ENCODE results near the gene HOGA1.
"Not testable (repeated sequence)": the region's sequence is repeated elsewhere in the genome, so short reads cannot be mapped to it uniquely, and the experiment has no call there.

The HOGA1 gene

GRCh38 chr10:97549587-97550322, 34.4 kb upstream of the HOGA1 start:
- H3K4me1 Mint-ChIP-seq, result peaks cover 10% of the 10 kb centered on the region
- no peak for DNase-seq (ENCODE audit: low spot score in 2 of 2)
- peak overlapping the region; percentile 29 for H3K27ac Mint-ChIP-seq

GRCh38 chr10:97550336-97551149, 33.6 kb upstream of the HOGA1 start:
- ATAC-seq (no peak), DNase-seq (ENCODE audit: low spot score in 2 of 2) (no peak)
- Mint-ChIP-seq H3K4me3 (no peak overlapping the region), H3K36me3 (no peaks in the 10 kb centered on the region), H3K9me3 (no peaks in the 10 kb centered on the region), H3K27ac (peak overlapping the region; percentile 43), H3K4me1 (peaks cover 10% of the 10 kb centered on the region)

More at GRCh38 chr10:97549587-97550322, 34.4 kb upstream of the HOGA1 start:
- Mint-ChIP-seq H3K4me3 (no peak overlapping the region), H3K9me3 (no peaks in the 10 kb centered on the region), H3K36me3 (no peaks in the 10 kb centered on the region)
- ATAC-seq, result no peak

- no peak overlapping the region for H3K4me3 Mint-ChIP-seq
- ATAC-seq (no peak), DNase-seq (ENCODE audit: low spot score in 2 of 2) (no peak)
- no peaks in the 10 kb centered on the region for H3K9me3 Mint-ChIP-seq
- H3K27ac Mint-ChIP-seq, result peak overlapping the region; percentile 43
- H3K4me1 Mint-ChIP-seq, result peaks cover 10% of the 10 kb centered on the region
- H3K36me3 Mint-ChIP-seq, result no peaks in the 10 kb centered on the region
Measured at GRCh38 chr10:97551271-97551670, 32.9 kb upstream of the HOGA1 start.

- peak; percentile 45 to 70 for DNase-seq (ENCODE audit: low spot score in 2 of 2)
- H3K4me1 Mint-ChIP-seq, result peaks cover 5% of the 10 kb centered on the region
- H3K27ac Mint-ChIP-seq, result no peak overlapping the region
- ATAC-seq, result peak; percentile 95
- H3K36me3 Mint-ChIP-seq, result no peaks in the 10 kb centered on the region
- H3K9me3 Mint-ChIP-seq, result no peaks in the 10 kb centered on the region
- no peak overlapping the region for H3K4me3 Mint-ChIP-seq
Measured at GRCh38 chr10:97553575-97554031, 30.6 kb upstream of the HOGA1 start.

- not testable (repeated sequence) for H3K36me3 Mint-ChIP-seq; H3K4me3 Mint-ChIP-seq; ATAC-seq; H3K4me1 Mint-ChIP-seq; H3K27ac Mint-ChIP-seq; H3K9me3 Mint-ChIP-seq; DNase-seq (ENCODE audit: low spot score in 2 of 2)
Measured at GRCh38 chr10:97554336-97554735, 29.9 kb upstream of the HOGA1 start.

GRCh38 chr10:97555541-97555940, 28.6 kb upstream of the HOGA1 start:
- not testable (repeated sequence) for DNase-seq (ENCODE audit: low spot score in 2 of 2); H3K27ac Mint-ChIP-seq; H3K36me3 Mint-ChIP-seq; H3K4me3 Mint-ChIP-seq; ATAC-seq; H3K9me3 Mint-ChIP-seq; H3K4me1 Mint-ChIP-seq

GRCh38 chr10:97560731-97561381, 23.3 kb upstream of the HOGA1 start:
- not testable (repeated sequence) for H3K9me3 Mint-ChIP-seq; ATAC-seq; H3K4me3 Mint-ChIP-seq; H3K36me3 Mint-ChIP-seq; H3K4me1 Mint-ChIP-seq; H3K27ac Mint-ChIP-seq; DNase-seq (ENCODE audit: low spot score in 2 of 2)

- not testable (repeated sequence) for DNase-seq (ENCODE audit: low spot score in 2 of 2); H3K27ac Mint-ChIP-seq; H3K4me3 Mint-ChIP-seq; H3K4me1 Mint-ChIP-seq; H3K36me3 Mint-ChIP-seq; ATAC-seq; H3K9me3 Mint-ChIP-seq
Measured at GRCh38 chr10:97561386-97562077, 22.7 kb upstream of the HOGA1 start.

GRCh38 chr10:97562329-97562728, 21.9 kb upstream of the HOGA1 start:
- not testable (repeated sequence) for H3K4me1 Mint-ChIP-seq; H3K4me3 Mint-ChIP-seq; H3K27ac Mint-ChIP-seq; H3K9me3 Mint-ChIP-seq; DNase-seq (ENCODE audit: low spot score in 2 of 2); H3K36me3 Mint-ChIP-seq; ATAC-seq

GRCh38 chr10:97563337-97563736, 20.9 kb upstream of the HOGA1 start:
- DNase-seq (ENCODE audit: low spot score in 2 of 2), result no peak
- Mint-ChIP-seq H3K4me3 (no peak overlapping the region), H3K4me1 (peaks cover 5% of the 10 kb centered on the region), H3K9me3 (no peaks in the 10 kb centered on the region), H3K27ac (no peak overlapping the region), H3K36me3 (no peaks in the 10 kb centered on the region)
- ATAC-seq, result no peak

- no peak overlapping the region for H3K27ac Mint-ChIP-seq
- peaks cover 5% of the 10 kb centered on the region for H3K4me1 Mint-ChIP-seq
- H3K9me3 Mint-ChIP-seq, result no peaks in the 10 kb centered on the region
- H3K4me3 Mint-ChIP-seq, result no peak overlapping the region
- DNase-seq (ENCODE audit: low spot score in 2 of 2), result no peak
- no peak for ATAC-seq
- no peaks in the 10 kb centered on the region for H3K36me3 Mint-ChIP-seq
Measured at GRCh38 chr10:97564776-97565175, 19.4 kb upstream of the HOGA1 start.

GRCh38 chr10:97566336-97566996, 17.7 kb upstream of the HOGA1 start:
- H3K4me3 Mint-ChIP-seq, result no peak overlapping the region
- no peaks in the 10 kb centered on the region for H3K36me3 Mint-ChIP-seq
- ATAC-seq (peak; percentile 79), DNase-seq (ENCODE audit: low spot score in 2 of 2) (peak in 1 of 2 donors; percentile 63)
- H3K27ac Mint-ChIP-seq, result peak overlapping the region; percentile 60
- H3K4me1 Mint-ChIP-seq, result peaks cover 5% of the 10 kb centered on the region
- no peaks in the 10 kb centered on the region for H3K9me3 Mint-ChIP-seq

GRCh38 chr10:97567891-97568290, 16.3 kb upstream of the HOGA1 start:
- no peak for DNase-seq (ENCODE audit: low spot score in 2 of 2)
- peaks cover 3% of the 10 kb centered on the region for H3K36me3 Mint-ChIP-seq
- no peak overlapping the region for H3K4me3 Mint-ChIP-seq
- no peak overlapping the region for H3K27ac Mint-ChIP-seq
- peaks cover 9% of the 10 kb centered on the region for H3K4me1 Mint-ChIP-seq
- H3K9me3 Mint-ChIP-seq, result no peaks in the 10 kb centered on the region
- ATAC-seq, result no peak

- Mint-ChIP-seq H3K9me3 (no peaks in the 10 kb centered on the region), H3K4me3 (no peak overlapping the region), H3K4me1 (peaks cover 22% of the 10 kb centered on the region), H3K36me3 (peaks cover 7% of the 10 kb centered on the region), H3K27ac (no peak overlapping the region)
- no peak for DNase-seq (ENCODE audit: low spot score in 2 of 2)
- ATAC-seq, result no peak
Measured at GRCh38 chr10:97570146-97570788, 13.9 kb upstream of the HOGA1 start.
